Measurements from ENCODE around the gene ASCC3. TPM values are rescaled to one million over a fixed set of nuclear protein-coding genes. Genes with fewer than 3 reads are reported as not detected.

The ASCC3 gene
- total RNA-seq, 1 experiment from 2014 or later: 32.2 TPM

DNA sequence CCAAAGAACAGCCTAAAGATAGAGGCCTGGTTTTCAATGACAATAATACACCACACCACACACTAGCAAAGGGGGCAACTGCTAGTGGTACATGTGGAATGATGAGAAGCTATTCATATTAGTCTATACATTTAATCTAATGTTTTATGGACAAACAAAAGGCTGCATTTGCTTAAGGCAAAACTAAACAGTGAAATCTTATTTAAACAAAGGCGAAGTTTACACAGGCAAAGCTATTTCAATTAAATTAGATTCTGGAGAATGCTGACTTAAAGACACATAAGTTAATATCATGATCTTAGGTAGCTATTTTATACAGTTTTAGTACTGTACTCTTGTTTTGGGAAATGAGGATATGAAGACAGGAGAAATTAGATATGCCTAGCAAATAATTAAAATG lies 362.5 kb downstream of the ASCC3 start:
- CTCF ChIA-PET: no interaction called here

DNA sequence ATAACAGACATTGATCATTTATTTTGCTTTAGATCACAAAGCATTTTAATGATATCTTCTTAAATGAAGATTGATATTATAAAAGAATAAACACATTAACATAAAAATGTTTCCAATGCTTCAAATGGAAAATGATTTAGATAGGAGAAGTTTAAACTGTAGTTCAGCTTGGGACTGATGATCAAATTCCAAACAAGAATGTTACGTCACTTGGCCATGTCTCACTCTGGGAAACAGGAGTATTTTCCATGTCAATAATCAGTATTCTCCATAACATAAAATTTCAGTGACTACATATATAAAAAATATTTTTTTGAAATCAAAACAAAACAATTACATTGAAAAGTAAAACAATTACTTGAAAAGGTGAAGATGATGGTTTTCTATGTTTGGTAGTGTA lies 363.5 kb downstream of the ASCC3 start:
- Histone ChIP-seq H3K27ac (ENCODE audit: low read depth, low read length, poor library complexity, severe bottlenecking) (no peak overlapping the region), H3K27me3 (replicated peaks; ENCODE audit: insufficient read depth, low read depth, low read length, poor library complexity) (no peaks in the 10 kb centered on the region), H3K36me3 (ENCODE audit: insufficient read depth, low read length, poor library complexity, severe bottlenecking) (no peaks in the 10 kb centered on the region), H3K4me1 (ENCODE audit: insufficient read depth, low read length, poor library complexity, severe bottlenecking) (no peaks in the 10 kb centered on the region), H3K4me3 (ENCODE audit: low read depth, low read length, poor library complexity, severe bottlenecking) (no peak overlapping the region), H3K9me3 (ENCODE audit: low read depth, low read length, poor library complexity, severe bottlenecking) (no peaks in the 10 kb centered on the region)
- ChIA-PET POLR2A (ENCODE audit: low non-redundant PET) (no interaction called here), CTCF (no interaction called here)
- BruUV-seq (replicated peaks): no TSS peak
- intact Hi-C loops (cut with micrococcal nuclease; ENCODE audit: unreplicated experiment): no loop called here
- TF ChIP-seq, protein P1, sequence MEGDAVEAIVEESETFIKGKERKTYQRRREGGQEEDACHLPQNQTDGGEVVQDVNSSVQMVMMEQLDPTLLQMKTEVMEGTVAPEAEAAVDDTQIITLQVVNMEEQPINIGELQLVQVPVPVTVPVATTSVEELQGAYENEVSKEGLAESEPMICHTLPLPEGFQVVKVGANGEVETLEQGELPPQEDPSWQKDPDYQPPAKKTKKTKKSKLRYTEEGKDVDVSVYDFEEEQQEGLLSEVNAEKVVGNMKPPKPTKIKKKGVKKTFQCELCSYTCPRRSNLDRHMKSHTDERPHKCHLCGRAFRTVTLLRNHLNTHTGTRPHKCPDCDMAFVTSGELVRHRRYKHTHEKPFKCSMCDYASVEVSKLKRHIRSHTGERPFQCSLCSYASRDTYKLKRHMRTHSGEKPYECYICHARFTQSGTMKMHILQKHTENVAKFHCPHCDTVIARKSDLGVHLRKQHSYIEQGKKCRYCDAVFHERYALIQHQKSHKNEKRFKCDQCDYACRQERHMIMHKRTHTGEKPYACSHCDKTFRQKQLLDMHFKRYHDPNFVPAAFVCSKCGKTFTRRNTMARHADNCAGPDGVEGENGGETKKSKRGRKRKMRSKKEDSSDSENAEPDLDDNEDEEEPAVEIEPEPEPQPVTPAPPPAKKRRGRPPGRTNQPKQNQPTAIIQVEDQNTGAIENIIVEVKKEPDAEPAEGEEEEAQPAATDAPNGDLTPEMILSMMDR (conservative IDR thresholded peaks at IDR 0.05; ENCODE audit: low read depth, low read length): no peak
- no peak for TF ChIP-seq EZH2 (IDR thresholded peaks at IDR 0.05; ENCODE audit: borderline replicate concordance, low read depth, low read length, poor library complexity, severe bottlenecking)
- DNase-seq (ENCODE audit: low spot score): no peak

More for the DNA sequence above, 362.5 kb downstream of the ASCC3 start:
- Histone ChIP-seq H3K9me3 (ENCODE audit: low read depth, low read length, poor library complexity, severe bottlenecking) (no peaks in the 10 kb centered on the region), H3K36me3 (ENCODE audit: insufficient read depth, low read length, poor library complexity, severe bottlenecking) (no peaks in the 10 kb centered on the region), H3K27ac (ENCODE audit: low read depth, low read length, poor library complexity, severe bottlenecking) (no peak overlapping the region), H3K4me3 (ENCODE audit: low read depth, low read length, poor library complexity, severe bottlenecking) (no peak overlapping the region), H3K27me3 (replicated peaks; ENCODE audit: insufficient read depth, low read depth, low read length, poor library complexity) (no peaks in the 10 kb centered on the region), H3K4me1 (ENCODE audit: insufficient read depth, low read length, poor library complexity, severe bottlenecking) (no peaks in the 10 kb centered on the region)
- TF ChIP-seq, protein P1 (conservative IDR thresholded peaks at IDR 0.05; ENCODE audit: low read depth, low read length): no peak
- TF ChIP-seq EZH2 (IDR thresholded peaks at IDR 0.05; ENCODE audit: borderline replicate concordance, low read depth, low read length, poor library complexity, severe bottlenecking): no peak
- intact Hi-C loops (cut with micrococcal nuclease; ENCODE audit: unreplicated experiment): no loop called here
- POLR2A ChIA-PET (ENCODE audit: low non-redundant PET): no interaction called here
- DNase-seq (ENCODE audit: low spot score): no peak
- no TSS peak for BruUV-seq (replicated peaks)

DNA sequence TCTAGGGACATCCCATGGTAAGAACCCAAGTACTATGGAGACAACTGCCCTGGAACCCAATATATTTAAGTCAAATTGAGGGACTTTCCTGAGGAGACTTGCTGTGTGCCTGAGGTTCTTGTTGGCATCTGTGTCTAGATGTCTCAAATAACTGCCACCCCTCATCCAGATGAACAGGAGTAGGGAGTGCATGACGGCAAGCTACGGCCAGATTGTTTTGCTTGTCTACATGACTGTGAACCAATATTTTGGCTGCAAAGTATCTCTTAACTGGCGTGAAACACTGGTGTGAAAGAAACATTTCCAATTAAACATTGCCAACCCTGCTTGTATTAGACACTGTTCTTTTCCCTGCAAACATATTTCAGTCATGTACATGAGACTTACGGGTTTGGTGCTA lies 364.0 kb downstream of the ASCC3 start:
- intact Hi-C loops (cut with micrococcal nuclease; ENCODE audit: unreplicated experiment): no loop called here
- Histone ChIP-seq H3K27ac (ENCODE audit: low read depth, low read length, poor library complexity, severe bottlenecking) (no peak overlapping the region), H3K27me3 (replicated peaks; ENCODE audit: insufficient read depth, low read depth, low read length, poor library complexity) (no peaks in the 10 kb centered on the region), H3K36me3 (ENCODE audit: insufficient read depth, low read length, poor library complexity, severe bottlenecking) (no peaks in the 10 kb centered on the region), H3K4me1 (ENCODE audit: insufficient read depth, low read length, poor library complexity, severe bottlenecking) (no peaks in the 10 kb centered on the region), H3K9me3 (ENCODE audit: low read depth, low read length, poor library complexity, severe bottlenecking) (no peaks in the 10 kb centered on the region), H3K4me3 (ENCODE audit: low read depth, low read length, poor library complexity, severe bottlenecking) (no peak overlapping the region)
- no peak for DNase-seq (ENCODE audit: low spot score)
- ChIA-PET CTCF (no interaction called here), POLR2A (ENCODE audit: low non-redundant PET) (no interaction called here)
- no peak for TF ChIP-seq EZH2 (IDR thresholded peaks at IDR 0.05; ENCODE audit: borderline replicate concordance, low read depth, low read length, poor library complexity, severe bottlenecking)
- TF ChIP-seq, protein P1 (conservative IDR thresholded peaks at IDR 0.05; ENCODE audit: low read depth, low read length): no peak
- BruUV-seq (replicated peaks): no TSS peak
